Omental fat pad (tissue), 4 donors: ENCODE data around the gene ZPBP2. TPM values are rescaled to one million over a fixed set of nuclear protein-coding genes. Genes with fewer than 3 reads are reported as not detected.

ENCODE experiments used
- ATAC-seq: fragments of 150-250 bp; one replicate; pipeline ENCODE4 v1.9.1; 2016; ENCODE audit warnings: mild to moderate bottlenecking, moderate library complexity; ENCODE audit not compliant: low FRiP score
- DNase-seq: peaks from one replicate; pipeline ENCODE4 v3.0.0-alpha.2; 2019; ENCODE audit warnings: low spot score
- CTCF ChIP-seq, 3 donors: fragments of 450-650 bp; IDR thresholded peaks; one replicate each; pipeline ENCODE4 v1.5.1; 2016 to 2017; ENCODE audit warnings: antibody characterized with exemption in 3 of 3, mild to moderate bottlenecking in 3 of 3, moderate library complexity in 2 of 3
- total RNA-seq, 4 donors: library from RNA; depleted of rRNA; stranded (reverse); fragments of >200 nt; gene quantifications; one replicate each; pipeline ENCODE4 v1.1.0, GENCODE V29; 2016

ZPBP2 gene
- total RNA-seq, 4 donors from 2014 or later, result not detected

GRCh38 chr17:39908789-39909352, 40.9 kb downstream of the ZPBP2 start:
- no peak for DNase-seq
- no peak for TF ChIP-seq CTCF (IDR thresholded peaks at IDR 0.05)

GRCh38 chr17:39913989-39914388, 46.0 kb downstream of the ZPBP2 start:
- ATAC-seq (no peak), DNase-seq (no peak)
- no peak for TF ChIP-seq CTCF (IDR thresholded peaks at IDR 0.05)

More at GRCh38 chr17:39908789-39909352, 40.9 kb downstream of the ZPBP2 start:
- no peak for ATAC-seq

GRCh38 chr17:39915559-39915958, 47.6 kb downstream of the ZPBP2 start:
- ATAC-seq (no peak), DNase-seq (no peak)
- TF ChIP-seq CTCF (IDR thresholded peaks at IDR 0.05), result no peak

- no peak for TF ChIP-seq CTCF (IDR thresholded peaks at IDR 0.05)
- ATAC-seq (no peak), DNase-seq (no peak)
These were observed 48.9 kb downstream of the ZPBP2 start for GRCh38 chr17:39916918-39917317.

GRCh38 chr17:39919087-39919683, 51.2 kb downstream of the ZPBP2 start:
- DNase-seq, result no peak
- ATAC-seq, result no peak
- no peak for TF ChIP-seq CTCF (IDR thresholded peaks at IDR 0.05)

- ATAC-seq, result no peak
- no peak for DNase-seq
- TF ChIP-seq CTCF (IDR thresholded peaks at IDR 0.05), result no peak
These were observed 52.5 kb downstream of the ZPBP2 start for GRCh38 chr17:39920218-39921210.
